Measurements from ENCODE around the gene EMD. TPM values are rescaled to one million over a fixed set of nuclear protein-coding genes. Genes with fewer than 3 reads are reported as not detected.

The EMD gene
- total and polyA plus RNA-seq, 2 of the 13 experiments (the other 11 are each of a cell fraction or from before 2014, with no cell fraction given), result 14.5 to 14.9 TPM

DNA sequence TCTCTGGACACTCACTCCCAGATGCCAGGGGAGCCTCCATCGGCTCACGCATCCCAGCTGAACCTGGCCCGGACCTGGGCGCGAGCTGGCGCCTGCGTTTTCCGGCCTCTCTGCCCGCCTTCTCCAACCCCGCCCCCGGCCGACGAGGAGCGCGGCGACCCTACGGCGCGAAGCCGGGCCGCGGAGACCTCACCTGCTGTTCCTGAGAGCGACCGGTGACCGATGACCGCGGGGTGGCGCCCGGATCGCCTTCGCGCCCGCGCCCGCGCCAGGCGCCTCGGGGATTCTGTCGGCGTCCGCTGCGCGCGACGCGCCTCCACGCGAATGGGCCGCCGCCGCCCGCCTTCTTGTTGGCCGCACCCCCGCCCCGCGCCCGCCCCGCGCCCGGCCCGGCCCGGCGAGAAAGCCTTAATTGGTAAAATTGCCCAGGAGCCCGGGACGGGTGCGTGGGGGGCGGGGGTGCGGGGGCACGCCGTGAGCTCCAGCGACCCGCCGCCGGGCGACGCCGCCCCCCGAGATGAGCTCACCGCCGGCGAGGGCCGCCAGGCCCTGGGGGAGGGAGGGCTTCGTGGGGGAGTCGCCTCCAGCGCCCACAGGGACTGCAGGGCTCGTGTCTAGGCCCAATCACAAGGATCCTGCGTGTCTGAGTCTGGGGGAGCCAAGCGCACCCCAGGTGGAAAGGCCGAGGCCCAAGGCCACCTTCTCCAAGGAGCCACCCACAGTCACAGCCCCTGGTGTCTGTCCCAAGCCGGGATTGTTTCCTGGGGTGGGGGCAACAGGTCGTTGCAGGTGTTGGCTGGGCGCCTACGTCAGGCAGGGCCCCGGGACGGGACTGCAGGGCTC lies 4.6 kb upstream of the EMD start, which contains the start of gene FLNA (continued):
- TF ChIP-seq CHD4 (IDR thresholded peaks at IDR 0.05; ENCODE audit: borderline replicate concordance, low read length) (no peak), SMARCE1 (IDR thresholded peaks at IDR 0.05; ENCODE audit: borderline replicate concordance) (no peak), ZNF772 (CRISPR knock-in tag; IDR thresholded peaks at IDR 0.05) (no peak), ZFP62 (CRISPR knock-in tag; IDR thresholded peaks at IDR 0.05) (no peak), ZNF263 (CRISPR knock-in tag; IDR thresholded peaks at IDR 0.05) (no peak), ZNF121 (CRISPR knock-in tag; IDR thresholded peaks at IDR 0.05) (no peak), ZNF331 (CRISPR knock-in tag; IDR thresholded peaks at IDR 0.05) (no peak), DNMT1 (CRISPR knock-in tag; IDR thresholded peaks at IDR 0.05) (no peak), NFIB (CRISPR knock-in tag; IDR thresholded peaks at IDR 0.05; ENCODE audit: borderline replicate concordance) (no peak), YY1 (IDR thresholded peaks at IDR 0.05; ENCODE audit: insufficient read depth, insufficient replicate concordance, low read depth, low read length) (peak; percentile 27), ZNF616 (CRISPR knock-in tag; IDR thresholded peaks at IDR 0.05; ENCODE audit: low read depth) (no peak), ZNF446 (CRISPR knock-in tag; IDR thresholded peaks at IDR 0.05) (0 out of 2 replicates have a peak, but pooled peaks have one; percentile 52), AHR (CRISPR knock-in tag; IDR thresholded peaks at IDR 0.05) (no peak), ZNF460 (CRISPR knock-in tag; IDR thresholded peaks at IDR 0.05; ENCODE audit: borderline replicate concordance) (no peak), ZNF282 (IDR thresholded peaks at IDR 0.05; ENCODE audit: partially characterized antibody) (no peak), ZNF564 (CRISPR knock-in tag; IDR thresholded peaks at IDR 0.05) (no peak), RORA (CRISPR knock-in tag; IDR thresholded peaks at IDR 0.05) (no peak), CHCHD3 (CRISPR knock-in tag; IDR thresholded peaks at IDR 0.05) (no peak), ESRRA (CRISPR knock-in tag; IDR thresholded peaks at IDR 0.05; ENCODE audit: low read depth) (no peak), BRD4 (CRISPR knock-in tag; IDR thresholded peaks at IDR 0.05) (no peak)
- TF ChIP-seq, protein P1, sequence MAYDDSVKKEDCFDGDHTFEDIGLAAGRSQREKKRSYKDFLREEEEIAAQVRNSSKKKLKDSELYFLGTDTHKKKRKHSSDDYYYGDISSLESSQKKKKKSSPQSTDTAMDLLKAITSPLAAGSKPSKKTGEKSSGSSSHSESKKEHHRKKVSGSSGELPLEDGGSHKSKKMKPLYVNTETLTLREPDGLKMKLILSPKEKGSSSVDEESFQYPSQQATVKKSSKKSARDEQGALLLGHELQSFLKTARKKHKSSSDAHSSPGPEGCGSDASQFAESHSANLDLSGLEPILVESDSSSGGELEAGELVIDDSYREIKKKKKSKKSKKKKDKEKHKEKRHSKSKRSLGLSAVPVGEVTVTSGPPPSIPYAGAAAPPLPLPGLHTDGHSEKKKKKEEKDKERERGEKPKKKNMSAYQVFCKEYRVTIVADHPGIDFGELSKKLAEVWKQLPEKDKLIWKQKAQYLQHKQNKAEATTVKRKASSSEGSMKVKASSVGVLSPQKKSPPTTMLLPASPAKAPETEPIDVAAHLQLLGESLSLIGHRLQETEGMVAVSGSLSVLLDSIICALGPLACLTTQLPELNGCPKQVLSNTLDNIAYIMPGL (CRISPR knock-in tag; IDR thresholded peaks at IDR 0.05; ENCODE audit: borderline replicate concordance in 1 of 2, low read depth in 1 of 2), result no peak; a peak in 2 of 4 replicates
- TF ChIP-seq, protein P2, sequence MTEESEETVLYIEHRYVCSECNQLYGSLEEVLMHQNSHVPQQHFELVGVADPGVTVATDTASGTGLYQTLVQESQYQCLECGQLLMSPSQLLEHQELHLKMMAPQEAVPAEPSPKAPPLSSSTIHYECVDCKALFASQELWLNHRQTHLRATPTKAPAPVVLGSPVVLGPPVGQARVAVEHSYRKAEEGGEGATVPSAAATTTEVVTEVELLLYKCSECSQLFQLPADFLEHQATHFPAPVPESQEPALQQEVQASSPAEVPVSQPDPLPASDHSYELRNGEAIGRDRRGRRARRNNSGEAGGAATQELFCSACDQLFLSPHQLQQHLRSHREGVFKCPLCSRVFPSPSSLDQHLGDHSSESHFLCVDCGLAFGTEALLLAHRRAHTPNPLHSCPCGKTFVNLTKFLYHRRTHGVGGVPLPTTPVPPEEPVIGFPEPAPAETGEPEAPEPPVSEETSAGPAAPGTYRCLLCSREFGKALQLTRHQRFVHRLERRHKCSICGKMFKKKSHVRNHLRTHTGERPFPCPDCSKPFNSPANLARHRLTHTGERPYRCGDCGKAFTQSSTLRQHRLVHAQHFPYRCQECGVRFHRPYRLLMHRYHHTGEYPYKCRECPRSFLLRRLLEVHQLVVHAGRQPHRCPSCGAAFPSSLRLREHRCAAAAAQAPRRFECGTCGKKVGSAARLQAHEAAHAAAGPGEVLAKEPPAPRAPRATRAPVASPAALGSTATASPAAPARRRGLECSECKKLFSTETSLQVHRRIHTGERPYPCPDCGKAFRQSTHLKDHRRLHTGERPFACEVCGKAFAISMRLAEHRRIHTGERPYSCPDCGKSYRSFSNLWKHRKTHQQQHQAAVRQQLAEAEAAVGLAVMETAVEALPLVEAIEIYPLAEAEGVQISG (CRISPR knock-in tag; IDR thresholded peaks at IDR 0.05), result no peak
- TF ChIP-seq, protein P3, sequence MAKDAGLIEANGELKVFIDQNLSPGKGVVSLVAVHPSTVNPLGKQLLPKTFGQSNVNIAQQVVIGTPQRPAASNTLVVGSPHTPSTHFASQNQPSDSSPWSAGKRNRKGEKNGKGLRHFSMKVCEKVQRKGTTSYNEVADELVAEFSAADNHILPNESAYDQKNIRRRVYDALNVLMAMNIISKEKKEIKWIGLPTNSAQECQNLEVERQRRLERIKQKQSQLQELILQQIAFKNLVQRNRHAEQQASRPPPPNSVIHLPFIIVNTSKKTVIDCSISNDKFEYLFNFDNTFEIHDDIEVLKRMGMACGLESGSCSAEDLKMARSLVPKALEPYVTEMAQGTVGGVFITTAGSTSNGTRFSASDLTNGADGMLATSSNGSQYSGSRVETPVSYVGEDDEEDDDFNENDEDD (CRISPR knock-in tag; IDR thresholded peaks at IDR 0.05; ENCODE audit: borderline replicate concordance), result peak; percentile 78; the same call in 1 of the 2 replicates
